IPS-NIHi7 (cell line): ENCODE measurements around the gene ZNF141.
"Not testable (repeated sequence)": the region's sequence is repeated elsewhere in the genome, so short reads cannot be mapped to it uniquely, and the experiment has no call there.

Experiments
- DNase-seq: peaks from one replicate; pipeline ENCODE4 v3.0.0; 2012; ENCODE audit warnings: mixed read lengths; ENCODE audit errors: extremely low spot score

The ZNF141 gene

DNA sequence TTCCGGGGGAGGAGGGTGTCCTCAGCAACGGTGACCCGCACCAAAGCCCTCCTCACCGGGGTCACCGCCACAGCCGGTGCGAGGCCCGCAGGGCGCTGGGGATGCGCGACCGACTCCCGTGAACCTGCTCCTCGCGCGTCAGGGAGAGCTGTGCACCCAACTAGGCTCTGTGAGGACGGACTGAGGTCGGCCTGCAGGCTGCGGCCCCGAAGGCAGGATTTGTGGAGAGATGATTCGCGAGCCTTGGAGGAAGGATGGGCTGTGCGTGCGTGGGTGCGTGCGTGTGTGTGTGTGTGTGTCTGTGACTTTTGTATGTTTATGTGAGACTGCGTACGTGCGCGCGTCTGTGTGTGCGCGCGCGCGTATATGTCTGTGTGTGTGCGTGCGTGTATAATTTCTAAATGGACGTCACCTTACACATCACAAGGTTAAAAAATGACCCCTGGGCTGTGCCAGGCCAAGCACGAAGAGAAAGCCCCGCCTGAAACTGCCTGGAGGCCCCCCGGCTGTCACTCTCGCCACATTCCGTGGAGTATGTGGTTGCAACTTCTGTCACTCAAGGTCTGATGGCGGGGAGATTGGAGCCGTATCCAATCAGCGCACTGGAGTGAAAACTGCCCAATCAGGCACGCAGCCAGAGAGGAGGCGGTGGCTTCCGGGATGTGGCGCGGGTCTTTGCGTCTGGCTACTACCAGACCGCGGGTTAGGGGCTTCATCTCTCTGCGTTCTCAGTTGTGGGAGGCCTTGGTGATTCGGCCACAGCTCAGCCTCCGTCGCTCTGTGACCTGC is at the start of gene ZNF141:
TSS of gene ZNF141 (plus strand) at position 672 of the 789 bp plus-strand sequence. CDS start 170 bp downstream, outside the sequence.
- peak; percentile 99 for DNase-seq

DNA sequence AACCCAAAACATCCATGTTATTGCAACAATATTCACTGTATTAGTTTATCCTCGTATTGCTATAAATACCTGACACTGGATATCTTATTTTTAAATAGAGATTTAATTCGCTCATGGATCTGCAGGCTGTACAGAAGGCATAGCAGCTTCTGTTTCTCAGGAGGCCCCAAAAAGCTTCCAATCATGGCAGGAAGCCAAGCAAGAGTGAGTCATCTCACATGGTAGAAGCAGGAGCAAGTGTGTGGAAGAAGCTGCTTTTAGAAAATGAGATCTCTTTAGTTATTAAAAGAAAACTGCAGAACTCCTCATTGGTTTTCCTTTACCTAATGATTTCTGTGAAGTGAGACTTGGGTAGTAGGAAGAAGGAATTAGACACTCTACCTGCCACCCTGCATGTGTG is 48.7 kb upstream of the ZNF141 start:
- no peak for DNase-seq

DNA sequence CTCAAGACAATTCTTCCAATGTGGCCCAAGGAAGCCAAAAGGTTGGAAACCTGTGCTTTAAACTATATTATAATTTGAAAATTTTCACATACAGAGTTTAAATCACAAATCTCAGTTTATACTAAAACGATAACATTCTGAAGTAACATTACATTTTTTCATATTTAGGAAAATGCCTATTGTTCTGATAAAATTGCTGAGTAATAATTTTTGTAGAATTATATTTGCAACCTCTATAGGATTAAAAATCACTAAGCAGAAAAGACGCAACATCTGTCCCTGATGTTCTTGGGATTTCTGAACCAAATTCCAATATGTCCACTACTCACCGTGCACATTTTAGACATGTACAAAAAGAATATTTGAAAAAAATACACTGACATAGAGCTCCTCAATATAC is 42.9 kb upstream of the ZNF141 start:
- no peak for DNase-seq

DNA sequence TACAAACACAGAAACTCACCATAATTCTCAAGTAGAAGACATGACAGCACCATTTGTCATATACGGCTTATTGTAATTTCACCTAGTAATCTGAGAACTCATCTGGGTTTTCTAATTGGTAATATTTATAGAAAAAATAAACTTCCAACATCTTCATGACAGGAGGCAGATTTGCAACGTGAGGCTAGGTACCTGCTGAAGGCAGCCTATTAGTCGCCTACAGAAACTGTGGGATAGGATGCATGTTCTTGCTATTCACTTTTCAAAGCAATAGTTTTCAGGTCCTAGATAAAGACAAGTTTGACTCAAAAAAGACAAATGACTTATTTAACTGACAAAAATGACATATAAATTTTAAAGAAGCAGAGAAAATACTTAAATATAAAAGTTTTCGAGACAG is 35.2 kb upstream of the ZNF141 start:
- DNase-seq = no peak

DNA sequence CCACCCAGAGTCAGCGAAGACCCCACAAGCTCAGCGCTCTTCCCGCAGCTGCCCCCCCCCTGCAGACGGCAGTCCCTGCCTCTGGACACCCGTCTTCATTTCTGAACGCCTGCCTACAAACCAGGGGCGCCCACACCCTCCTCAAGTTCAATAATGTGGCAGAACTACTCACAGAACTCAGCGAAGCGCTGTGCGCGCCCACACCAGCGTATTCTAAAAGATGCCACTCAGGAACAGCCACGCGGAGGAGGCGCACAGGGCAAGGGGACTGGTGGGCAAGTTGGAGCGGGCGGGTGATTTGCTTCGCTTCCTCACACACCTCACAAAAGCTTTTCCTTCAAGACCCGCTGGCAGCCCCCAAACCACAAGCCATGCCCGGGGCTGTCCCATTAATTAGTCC is 33.1 kb upstream of the ZNF141 start:
- not testable (repeated sequence) for DNase-seq

DNA sequence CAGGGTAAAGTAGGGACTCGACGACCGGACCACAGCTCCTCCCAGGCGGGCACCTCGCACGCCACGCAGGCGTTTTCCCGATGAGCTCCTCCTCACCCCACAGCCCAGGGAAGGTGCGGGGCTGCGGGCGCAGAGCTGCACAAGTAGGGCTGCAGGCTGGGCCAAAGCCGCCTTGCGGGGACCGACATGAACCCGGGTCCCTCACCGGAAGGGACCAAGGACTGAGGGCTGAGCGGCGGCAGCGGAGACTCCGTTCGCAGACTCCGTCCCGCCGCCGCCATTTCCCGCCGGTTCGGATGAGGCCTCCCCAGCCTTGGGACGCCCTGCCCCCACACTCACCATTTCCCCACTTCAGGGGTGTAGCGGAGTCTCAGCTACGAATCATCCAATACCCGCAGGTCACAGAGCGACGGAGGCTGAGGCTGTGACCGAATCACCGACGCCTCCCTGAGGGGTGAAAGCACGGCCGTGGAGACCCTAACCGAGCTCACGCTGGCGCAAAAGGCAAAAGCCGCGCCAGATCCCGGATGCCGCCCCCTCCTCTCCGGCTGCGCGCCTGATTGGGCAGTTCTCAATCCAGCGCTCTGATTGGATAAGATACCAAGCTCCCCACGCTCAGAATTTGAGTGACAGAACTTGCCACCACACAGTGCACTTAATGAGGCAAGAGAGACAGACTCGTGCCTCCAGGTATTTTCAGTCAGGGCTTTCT is 32.5 kb upstream of the ZNF141 start, which contains the start of gene ZNF732:
TSS of gene ZNF732 (minus strand) at position 506 of the 712 bp plus-strand sequence. CDS start at position 342, 164 bp downstream.
- peak; percentile 95 for DNase-seq

DNA sequence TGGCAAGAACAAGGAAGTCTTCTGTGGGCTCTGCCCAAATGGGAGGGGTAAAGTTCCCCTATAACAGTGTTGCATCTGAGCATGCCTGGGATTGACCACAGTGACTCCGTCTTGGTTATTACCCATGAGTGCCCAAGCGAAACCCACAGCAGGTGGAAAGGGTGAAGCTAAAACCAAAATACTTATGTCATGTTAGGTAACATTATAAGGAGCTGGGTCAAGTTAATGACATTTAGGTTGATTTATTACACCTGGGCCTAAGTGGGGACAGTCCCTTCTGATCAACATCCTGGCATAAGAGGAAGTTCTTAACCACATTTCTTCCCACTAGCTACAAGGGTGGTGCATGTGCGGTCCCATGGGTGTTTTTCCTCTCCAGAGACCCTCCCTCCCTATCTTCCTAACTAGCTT is 31.1 kb upstream of the ZNF141 start:
- DNase-seq = no peak

DNA sequence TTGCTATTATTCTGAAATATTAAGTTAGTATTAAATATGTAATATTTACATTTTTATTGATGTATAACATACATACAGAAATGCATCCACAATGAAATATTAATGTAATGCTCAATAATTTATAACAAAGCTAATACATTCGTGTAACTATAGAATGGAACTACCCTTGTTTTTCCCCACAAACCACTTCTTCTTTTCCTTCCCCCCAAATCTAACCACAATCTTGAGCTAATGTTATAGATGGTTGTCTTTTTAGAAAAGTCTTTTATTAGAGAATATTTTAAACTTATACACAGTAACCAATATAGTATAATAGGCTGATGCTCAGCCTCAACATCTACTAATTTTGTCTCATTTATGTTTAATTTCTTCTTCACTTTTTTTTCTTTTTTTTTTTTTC is 27.8 kb upstream of the ZNF141 start:
- no peak for DNase-seq

DNA sequence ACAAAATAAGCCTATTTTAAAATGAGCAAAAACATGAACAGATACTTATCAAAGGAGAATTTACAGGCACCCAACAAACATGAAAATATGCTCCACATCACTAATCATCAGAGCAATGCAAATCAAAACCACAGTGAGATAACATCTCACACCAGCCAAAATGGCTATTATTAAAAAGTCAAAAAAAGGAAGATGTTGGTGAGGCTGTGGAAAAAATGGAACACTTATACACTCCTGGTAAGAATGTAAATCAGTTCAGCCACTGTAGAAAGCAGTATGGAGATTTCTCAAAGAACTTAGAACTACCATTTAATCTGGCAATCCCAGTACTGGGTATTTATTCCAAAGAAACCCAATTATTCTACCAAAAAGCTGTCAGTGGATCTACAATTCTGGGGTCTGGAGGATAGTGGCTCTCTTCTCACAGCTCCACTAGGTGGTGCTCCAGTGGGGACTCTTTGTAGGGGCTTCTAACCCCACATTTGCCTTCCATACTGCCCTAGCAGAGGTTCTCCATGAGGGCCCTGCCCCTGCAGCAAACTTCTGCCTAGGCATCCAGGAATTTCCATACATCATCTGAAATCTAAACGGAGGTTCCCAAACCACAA is 23.2 kb upstream of the ZNF141 start:
- no peak for DNase-seq

DNA sequence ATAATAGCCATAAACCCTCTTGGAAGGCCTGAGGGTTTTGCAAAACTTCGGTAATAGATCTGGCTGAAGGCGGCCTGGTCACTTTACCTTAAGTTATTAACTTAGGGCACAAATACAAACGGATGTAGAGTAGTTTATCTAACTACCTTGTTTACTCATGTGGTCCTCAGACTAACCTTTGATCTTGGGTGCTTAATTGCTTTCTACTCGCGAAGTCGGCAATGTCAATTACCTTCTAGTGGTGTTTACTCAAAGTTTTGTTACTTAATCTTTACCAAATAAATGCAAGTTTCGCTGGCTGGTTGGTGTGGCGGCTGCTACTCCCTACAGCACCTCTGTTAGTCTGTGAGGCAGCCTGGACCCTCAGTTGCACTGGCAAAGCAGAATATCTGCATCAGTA is 8.9 kb upstream of the ZNF141 start:
- DNase-seq = no peak

DNA sequence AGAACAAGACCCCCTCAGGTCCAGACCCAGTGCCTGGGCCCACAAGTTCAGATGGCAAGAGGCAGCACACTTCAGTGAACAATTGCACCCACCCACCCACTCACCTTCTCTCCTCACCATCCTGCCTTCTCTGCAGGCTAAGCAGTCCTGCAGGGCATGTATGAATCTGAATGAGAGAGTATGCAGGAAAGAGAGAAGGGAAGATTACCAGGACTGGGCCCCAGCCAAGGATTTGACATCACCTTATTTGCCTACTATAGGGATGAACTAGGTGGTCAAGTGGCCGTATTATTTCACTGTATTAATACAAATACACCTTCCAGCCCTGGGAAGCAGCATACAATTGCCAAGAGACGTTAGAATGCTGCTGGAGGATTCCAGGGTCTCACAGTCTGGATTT is 2.1 kb upstream of the ZNF141 start:
- DNase-seq = no peak

DNA sequence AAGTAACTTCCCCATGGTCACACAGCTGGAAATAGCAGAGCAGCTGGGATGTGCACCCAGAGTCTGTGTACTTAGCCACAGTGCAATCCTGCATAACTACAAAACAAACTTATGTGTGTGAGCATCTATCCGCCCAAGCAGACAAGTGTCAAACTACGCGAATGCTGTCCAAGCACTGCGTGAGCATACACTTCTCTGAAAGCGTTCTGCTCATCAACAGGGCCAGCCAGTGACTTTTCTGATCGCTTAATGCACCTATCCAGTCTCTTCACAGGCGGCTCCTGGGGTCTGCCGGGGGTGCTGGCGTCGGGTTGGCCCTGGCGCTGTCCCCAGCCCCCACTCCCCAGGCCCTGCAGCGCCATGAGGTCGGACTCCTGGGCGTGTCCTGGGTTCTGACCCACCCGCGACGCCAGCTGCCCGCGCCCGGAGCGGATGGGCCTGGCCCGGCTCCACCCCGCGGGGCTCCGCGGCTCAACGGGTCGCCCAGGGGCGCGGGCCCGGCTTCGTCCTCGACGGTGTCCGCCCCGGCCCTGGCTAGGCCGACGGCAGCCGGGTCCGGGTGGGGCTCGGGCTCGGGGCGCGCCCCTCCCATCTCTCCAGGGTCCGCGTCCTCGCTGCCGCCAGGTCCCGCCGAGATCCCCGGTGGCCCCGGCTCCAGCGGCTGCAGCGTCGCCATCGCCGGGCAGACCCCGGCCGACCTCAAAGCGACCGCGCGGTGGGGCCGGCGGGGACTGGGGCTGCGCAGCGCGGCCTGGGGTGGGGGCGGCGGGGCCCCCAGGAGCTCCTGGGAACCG is 1.3 kb upstream of the ZNF141 start:
- peak; percentile 49 for DNase-seq

DNA sequence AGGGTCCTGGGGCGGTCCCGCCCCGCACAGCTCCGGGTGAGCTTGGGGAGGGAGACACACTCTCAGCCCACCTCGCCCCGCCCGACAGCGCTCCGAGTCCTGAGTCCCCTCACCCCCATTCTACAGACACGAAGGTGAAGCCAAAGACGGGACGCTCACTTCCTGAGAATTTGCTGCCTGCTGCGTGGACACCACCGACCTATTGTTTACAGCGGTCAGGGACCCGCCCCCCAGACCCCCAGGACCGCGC is 796 bp upstream of the ZNF141 start:
- no peak for DNase-seq

DNA sequence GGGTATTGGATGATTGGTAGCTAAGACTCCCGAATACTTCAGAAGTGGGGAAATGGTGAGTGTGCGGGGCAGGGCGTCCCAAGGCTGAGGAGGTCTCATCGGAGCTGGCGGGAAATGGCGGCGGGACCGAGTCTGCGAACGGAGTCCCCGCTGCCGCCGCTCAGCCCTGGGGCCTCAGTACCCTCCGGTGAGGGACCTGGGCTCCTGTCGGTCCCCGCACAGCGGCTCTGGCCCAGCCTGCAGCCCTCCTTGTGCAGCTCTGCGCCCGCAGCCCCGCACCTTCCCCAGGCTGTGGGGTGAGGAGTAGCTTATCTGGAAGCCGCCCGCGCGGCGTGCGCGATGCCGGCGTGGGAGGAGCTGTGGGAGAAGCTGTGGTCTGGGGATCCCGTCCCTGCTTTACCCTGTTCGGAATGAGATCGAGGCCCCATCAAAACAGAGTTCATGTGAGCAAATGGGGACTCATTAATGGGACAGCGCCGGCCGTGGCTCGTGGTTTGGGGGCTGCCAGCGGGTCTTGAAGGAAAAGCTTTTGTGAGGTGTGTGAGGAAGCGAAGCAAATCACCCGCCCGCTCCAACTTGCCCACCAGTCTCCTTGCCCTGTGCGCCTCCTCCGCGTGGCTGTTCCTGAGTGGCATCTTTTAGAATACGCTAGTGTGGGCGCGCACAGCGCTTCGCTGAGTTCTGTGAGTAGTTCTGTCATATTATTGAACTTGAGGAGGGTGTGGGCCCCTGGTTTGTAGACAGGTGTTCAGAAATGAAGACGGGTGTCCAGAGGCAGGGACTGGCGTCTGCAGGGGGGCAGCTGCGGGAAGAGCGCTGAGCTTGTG is 531 bp downstream of the ZNF141 start:
- peak; percentile 12 for DNase-seq

DNA sequence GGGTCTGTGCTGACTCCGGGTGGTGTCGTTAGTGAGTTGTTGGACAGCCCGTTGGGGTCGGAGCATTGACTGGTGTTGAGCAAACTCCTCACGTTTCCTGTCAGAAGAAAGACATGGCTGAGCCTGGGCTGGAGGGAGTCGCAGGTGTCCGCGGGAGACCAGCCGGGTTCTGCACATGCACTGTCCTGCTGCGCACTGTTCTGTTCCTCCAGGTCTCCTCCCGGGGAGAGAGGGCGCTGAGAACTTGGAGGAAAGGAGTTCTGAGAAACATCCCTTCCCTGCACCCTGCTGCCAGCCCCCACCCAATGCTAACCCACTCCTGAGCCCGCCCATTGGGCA is 1.1 kb downstream of the ZNF141 start:
- DNase-seq = no peak

DNA sequence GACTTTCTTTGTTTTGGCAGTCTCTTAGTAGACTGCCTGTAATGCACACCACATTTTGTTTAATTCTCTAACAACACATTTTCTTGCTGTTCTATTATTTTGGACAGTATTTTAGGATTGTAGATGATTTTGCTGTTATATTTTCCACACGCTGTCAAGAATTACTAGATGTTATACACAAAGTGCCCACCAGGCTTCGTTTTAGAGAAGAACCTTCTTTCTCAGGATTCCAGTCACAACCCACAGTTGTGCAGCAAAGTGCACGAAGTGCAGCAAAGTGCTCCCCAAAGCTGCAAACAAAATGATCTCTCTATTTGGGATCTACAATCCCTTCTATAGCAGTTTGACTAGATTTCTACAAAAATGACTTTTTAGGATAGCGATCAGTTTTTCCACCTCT is 2.4 kb downstream of the ZNF141 start:
- peak; percentile 13 for DNase-seq

DNA sequence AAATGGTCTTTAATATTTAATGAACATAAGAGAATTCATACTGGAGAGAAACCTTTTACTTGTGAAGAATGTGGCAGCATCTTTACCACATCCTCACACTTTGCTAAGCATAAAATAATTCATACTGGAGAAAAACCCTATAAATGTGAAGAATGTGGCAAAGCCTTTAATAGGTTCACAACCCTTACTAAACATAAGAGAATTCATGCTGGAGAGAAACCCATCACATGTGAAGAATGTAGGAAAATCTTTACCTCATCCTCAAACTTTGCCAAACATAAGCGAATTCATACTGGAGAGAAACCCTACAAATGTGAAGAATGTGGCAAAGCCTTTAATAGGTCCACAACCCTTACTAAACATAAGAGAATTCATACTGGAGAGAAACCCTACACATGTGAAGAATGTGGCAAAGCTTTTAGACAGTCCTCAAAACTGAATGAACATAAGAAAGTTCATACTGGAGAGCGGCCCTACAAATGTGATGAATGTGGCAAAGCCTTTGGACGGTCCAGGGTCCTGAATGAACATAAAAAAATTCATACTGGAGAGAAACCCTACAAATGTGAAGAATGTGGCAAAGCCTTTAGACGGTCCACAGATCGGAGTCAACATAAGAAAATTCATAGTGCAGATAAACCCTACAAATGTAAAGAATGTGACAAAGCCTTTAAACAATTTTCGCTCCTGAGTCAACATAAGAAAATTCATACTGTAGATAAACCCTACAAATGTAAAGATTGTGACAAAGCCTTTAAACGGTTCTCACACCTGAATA is 35.6 kb downstream of the ZNF141 start:
- no peak for DNase-seq

DNA sequence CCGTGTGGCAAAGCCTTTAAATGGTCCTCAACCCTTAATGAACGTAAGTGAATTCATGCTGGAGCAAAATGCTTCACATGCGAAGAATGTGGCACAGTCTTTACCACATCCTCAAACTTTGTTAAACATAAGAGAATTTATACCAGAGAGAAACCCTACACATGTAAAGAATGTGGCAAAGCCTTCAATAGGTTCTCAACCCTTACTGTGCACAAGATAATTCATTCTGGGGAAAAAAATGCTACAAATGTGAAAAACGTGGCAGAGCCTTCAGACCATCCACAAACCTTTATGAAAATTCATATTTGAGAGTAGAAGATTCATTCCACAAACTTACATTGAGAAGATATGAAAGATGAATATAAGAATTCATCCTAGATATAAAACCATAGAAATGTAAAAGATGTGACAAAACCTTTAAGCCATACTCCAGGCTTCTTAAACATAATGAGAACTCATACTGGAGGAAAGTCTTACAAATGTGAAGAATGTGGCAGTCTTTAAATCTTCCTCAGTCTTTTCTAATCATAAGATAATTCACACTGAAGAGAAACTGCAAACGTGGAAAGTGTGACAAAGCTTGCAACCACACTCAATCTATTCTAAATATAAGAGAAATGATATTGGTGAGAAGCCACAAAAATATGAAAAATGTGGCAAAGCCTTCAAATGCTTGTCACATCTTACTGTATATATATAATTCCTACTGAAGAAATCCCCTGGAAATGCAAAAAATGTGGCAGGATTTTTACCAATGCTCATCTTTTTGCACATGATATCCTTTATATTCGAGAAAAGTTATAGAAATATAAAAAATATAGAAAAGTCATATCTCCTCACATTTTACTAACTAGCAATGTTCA is 36.9 kb downstream of the ZNF141 start:
- DNase-seq = no peak

DNA sequence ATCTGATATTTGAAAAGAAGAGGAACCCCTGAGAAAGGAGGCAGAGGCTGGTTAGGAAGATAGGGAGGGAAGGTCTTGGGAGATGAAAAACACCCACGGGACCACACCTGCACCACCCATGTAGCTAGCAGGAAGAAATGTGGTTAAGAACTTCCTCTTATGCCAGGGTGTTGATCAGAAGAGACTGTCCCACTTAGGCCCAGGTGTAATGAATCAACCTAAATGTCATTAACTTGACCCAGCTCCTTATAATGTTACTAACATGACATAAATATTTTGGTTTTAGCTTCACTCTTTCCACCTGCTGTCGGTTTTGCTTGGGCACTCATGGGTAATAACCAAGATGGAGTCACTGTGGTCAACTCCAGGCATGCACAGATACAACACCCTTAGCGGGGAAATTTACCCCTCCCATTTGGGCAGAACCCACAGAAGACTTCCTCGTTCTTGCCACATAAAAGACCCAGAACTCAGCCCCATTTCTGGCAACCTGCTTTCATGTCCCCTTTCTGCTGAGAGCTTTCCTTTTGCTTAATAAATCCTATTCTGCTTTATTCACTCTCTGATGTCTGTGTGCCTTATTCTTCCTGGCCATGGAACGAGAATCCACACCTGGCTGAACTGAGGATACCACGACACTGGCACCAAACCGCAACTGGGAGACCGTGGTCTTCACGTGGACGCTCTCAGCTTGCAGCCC is 46.8 kb downstream of the ZNF141 start:
- DNase-seq = no peak
